Neuron (in vitro differentiated cells): ENCODE measurements around the gene FAM83G.

Experiments used
- H2AFZ ChIP-seq: one replicate; pipeline ENCODE4 v1.6.1; 2013; ENCODE audit warnings: low read depth, mild to moderate bottlenecking, inconsistent platforms, low read length, moderate library complexity
- H3K27me3 ChIP-seq: one replicate; pipeline ENCODE4 v1.6.1; 2013; ENCODE audit warnings: low read length; ENCODE audit not compliant: insufficient read depth
- H3K36me3 ChIP-seq: one replicate; pipeline ENCODE4 v1.6.1; 2013; ENCODE audit warnings: low read length; ENCODE audit not compliant: insufficient read depth
- H3K4me1 ChIP-seq: one replicate; pipeline ENCODE4 v1.6.1; 2013; ENCODE audit warnings: low read length; ENCODE audit not compliant: insufficient read depth
- H3K4me3 ChIP-seq: 2 replicates; pipeline ENCODE4 v1.5.1; 2013; ENCODE audit warnings: mild to moderate bottlenecking, low read length, moderate library complexity
- H3K9me3 ChIP-seq: one replicate; pipeline ENCODE4 v1.6.1; 2013; ENCODE audit warnings: low read length

FAM83G gene

GRCh38 chr17:18985475-18985874 is 19.1 kb downstream of the FAM83G start:
- H2AFZ ChIP-seq = no peak overlapping the region
- peaks cover 3% of the 10 kb centered on the region for H3K27me3 ChIP-seq
- no peaks in the 10 kb centered on the region for H3K4me1 ChIP-seq
- H3K9me3 ChIP-seq = no peaks in the 10 kb centered on the region
- no peak overlapping the region for H3K4me3 ChIP-seq
- no peaks in the 10 kb centered on the region for H3K36me3 ChIP-seq

DNA sequence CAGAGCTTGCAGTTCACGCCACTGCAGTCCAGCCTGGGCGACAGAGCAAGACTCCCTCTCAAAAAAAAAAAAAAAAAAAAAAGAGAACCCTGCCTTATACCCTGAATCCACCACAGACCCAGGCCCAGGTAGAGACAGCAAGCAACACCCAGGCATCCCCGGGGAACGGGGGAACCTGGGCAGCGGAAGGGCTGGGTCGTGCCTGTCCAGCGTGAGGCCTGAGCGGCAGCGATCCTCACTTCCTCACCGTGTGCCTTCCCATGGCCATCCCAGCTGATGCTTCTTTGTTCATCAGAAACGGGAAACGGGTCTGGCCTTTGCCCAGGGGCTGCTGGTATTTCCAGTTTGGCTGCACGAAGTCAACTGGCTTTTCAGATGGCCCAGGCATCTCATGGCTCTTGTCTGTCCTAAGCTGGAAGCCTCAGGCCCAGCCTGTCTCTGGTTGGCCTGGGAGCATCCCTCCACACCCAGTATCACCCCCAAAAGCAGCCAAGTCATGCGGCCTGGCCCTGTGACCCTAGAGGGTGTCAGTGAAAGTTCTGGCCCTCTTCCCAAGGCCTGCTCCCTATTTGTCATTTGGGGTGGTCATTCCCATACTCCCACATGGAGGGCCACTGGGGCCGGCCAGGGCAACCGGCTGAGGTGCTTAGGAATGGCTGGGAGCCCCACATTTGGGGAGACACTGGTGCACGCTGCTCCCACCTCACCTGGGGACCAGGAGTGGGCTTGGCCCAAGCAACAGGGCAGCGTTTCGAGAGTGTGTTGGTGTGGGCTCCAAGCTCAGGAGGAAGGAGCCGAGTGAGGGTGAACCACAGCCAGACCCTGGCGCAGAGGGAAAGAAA is 20.1 kb downstream of the FAM83G start:
- H3K27me3 ChIP-seq = peaks cover 3% of the 10 kb centered on the region
- no peak overlapping the region for H3K4me3 ChIP-seq
- H2AFZ ChIP-seq = no peak overlapping the region

GRCh38 chr17:18981642-18982424 is 22.7 kb downstream of the FAM83G start:
- no peaks in the 10 kb centered on the region for H3K4me1 ChIP-seq
- no peak overlapping the region for H2AFZ ChIP-seq
- no peaks in the 10 kb centered on the region for H3K36me3 ChIP-seq
- peaks cover 3% of the 10 kb centered on the region for H3K27me3 ChIP-seq
- H3K9me3 ChIP-seq = no peaks in the 10 kb centered on the region
- no peak overlapping the region for H3K4me3 ChIP-seq

More for the DNA sequence above, 20.1 kb downstream of the FAM83G start:
- Histone ChIP-seq H3K9me3 (no peaks in the 10 kb centered on the region), H3K36me3 (no peaks in the 10 kb centered on the region), H3K4me1 (no peaks in the 10 kb centered on the region)

DNA sequence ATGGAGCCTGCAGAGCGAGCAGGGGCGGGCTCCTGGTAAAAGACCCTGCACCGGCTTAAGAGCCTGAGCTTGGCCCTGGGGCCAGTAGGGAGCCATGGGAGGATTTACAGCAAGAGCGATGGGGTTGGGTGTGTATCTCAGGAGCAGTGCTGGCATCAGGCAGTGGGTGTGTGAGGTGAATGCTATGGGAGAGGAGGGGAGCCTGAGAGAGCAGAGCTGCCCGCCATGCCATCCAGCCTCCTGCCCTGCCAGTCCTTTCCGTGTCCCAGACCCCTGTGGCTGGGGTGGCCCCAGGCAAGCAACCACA is 23.3 kb downstream of the FAM83G start:
- Histone ChIP-seq H3K36me3 (no peaks in the 10 kb centered on the region), H3K9me3 (no peaks in the 10 kb centered on the region), H3K4me1 (no peaks in the 10 kb centered on the region), H2AFZ (no peak overlapping the region), H3K4me3 (no peak overlapping the region), H3K27me3 (peaks cover 3% of the 10 kb centered on the region)

GRCh38 chr17:18980682-18981334 is 23.8 kb downstream of the FAM83G start:
- no peak overlapping the region for H3K4me3 ChIP-seq
- no peaks in the 10 kb centered on the region for H3K36me3 ChIP-seq
- no peaks in the 10 kb centered on the region for H3K4me1 ChIP-seq
- no peaks in the 10 kb centered on the region for H3K9me3 ChIP-seq
- no peak overlapping the region for H2AFZ ChIP-seq
- peaks cover 3% of the 10 kb centered on the region for H3K27me3 ChIP-seq

- H2AFZ ChIP-seq = no peak overlapping the region
- H3K36me3 ChIP-seq = no peaks in the 10 kb centered on the region
- no peaks in the 10 kb centered on the region for H3K4me1 ChIP-seq
- no peak overlapping the region for H3K4me3 ChIP-seq
- peaks cover 3% of the 10 kb centered on the region for H3K27me3 ChIP-seq
- H3K9me3 ChIP-seq = no peaks in the 10 kb centered on the region
Measured at GRCh38 chr17:18978655-18979054, 25.9 kb downstream of the FAM83G start.

DNA sequence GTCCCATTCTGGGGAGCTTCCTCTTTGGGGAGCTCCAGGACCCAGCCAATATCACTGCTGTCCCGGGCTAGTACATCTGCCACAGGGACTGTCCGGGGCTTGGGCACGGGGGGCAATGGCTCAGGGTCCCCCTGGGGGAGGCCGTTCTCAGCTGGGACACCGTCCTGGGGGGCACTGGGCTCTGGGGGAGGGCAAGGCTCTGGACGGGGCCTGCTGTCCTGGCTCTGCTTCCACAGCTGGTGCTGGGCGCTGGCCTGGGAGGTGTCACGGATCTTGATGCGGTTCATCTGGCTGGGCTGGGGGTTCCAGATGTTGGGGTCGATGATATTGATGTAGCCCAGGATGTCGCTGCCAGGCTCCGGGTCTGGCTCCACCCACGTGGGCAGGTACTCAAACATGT is 26.5 kb downstream of the FAM83G start:
- H2AFZ ChIP-seq = no peak overlapping the region
- no peaks in the 10 kb centered on the region for H3K36me3 ChIP-seq
- peaks cover 3% of the 10 kb centered on the region for H3K27me3 ChIP-seq
- H3K4me3 ChIP-seq = no peak overlapping the region
- H3K9me3 ChIP-seq = no peaks in the 10 kb centered on the region
- H3K4me1 ChIP-seq = no peaks in the 10 kb centered on the region

- no peak overlapping the region for H3K4me3 ChIP-seq
- H2AFZ ChIP-seq = no peak overlapping the region
- H3K4me1 ChIP-seq = no peaks in the 10 kb centered on the region
- H3K27me3 ChIP-seq = peaks cover 3% of the 10 kb centered on the region
- H3K9me3 ChIP-seq = no peaks in the 10 kb centered on the region
- no peaks in the 10 kb centered on the region for H3K36me3 ChIP-seq
Measured at GRCh38 chr17:18977646-18978045, 26.9 kb downstream of the FAM83G start.

GRCh38 chr17:18977021-18977420 is 27.5 kb downstream of the FAM83G start:
- Histone ChIP-seq H3K36me3 (no peaks in the 10 kb centered on the region), H3K9me3 (no peaks in the 10 kb centered on the region), H3K4me1 (no peaks in the 10 kb centered on the region), H3K4me3 (no peak overlapping the region), H3K27me3 (peaks cover 3% of the 10 kb centered on the region), H2AFZ (no peak overlapping the region)

- no peak overlapping the region for H3K4me3 ChIP-seq
- no peaks in the 10 kb centered on the region for H3K9me3 ChIP-seq
- H3K36me3 ChIP-seq = no peaks in the 10 kb centered on the region
- no peak overlapping the region for H2AFZ ChIP-seq
- H3K27me3 ChIP-seq = peaks cover 3% of the 10 kb centered on the region
- no peaks in the 10 kb centered on the region for H3K4me1 ChIP-seq
Measured at GRCh38 chr17:18976201-18976600, 28.4 kb downstream of the FAM83G start.

GRCh38 chr17:18975597-18975996 is 29.0 kb downstream of the FAM83G start:
- Histone ChIP-seq H3K9me3 (no peaks in the 10 kb centered on the region), H2AFZ (no peak overlapping the region), H3K36me3 (no peaks in the 10 kb centered on the region), H3K27me3 (peaks cover 3% of the 10 kb centered on the region), H3K4me3 (no peak overlapping the region), H3K4me1 (no peaks in the 10 kb centered on the region)

DNA sequence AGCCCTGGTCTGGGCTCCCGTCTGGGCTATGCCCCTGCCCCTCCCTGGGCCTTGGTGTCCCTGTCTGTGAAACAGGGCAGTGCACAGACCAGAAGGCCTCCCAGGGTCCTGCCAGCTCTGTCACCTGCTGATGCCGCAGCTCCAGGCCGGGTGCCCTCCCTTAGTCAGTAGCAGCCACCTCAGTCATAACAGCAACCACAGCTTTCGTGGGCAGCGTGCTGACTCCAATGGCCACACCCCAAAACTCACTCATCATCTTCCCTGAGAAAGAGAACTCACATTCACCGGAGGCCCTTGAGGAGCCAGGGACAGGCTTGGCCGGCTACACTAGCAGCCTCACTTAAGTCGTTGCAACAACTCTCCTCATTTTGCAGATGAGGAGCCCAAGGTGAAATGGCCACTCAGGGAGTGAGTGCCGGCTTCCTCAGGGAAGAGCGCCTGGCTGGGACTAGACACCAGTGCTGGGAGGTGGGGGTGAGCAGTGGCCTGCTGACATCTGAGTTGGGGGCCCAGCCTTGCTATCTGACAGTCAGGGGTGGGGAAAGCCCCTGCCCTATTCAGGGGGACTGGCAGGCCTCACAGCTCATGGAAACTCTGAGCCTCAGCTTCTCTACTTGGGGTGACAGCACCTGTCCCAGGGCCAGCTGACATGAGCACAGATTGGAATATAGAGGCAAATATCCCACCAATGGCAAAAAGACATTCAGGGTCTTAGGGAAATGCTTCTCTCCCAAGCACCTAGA is 30.0 kb downstream of the FAM83G start:
- Histone ChIP-seq H3K36me3 (no peaks in the 10 kb centered on the region), H2AFZ (no peak overlapping the region), H3K27me3 (no peaks in the 10 kb centered on the region), H3K9me3 (no peaks in the 10 kb centered on the region), H3K4me1 (no peaks in the 10 kb centered on the region), H3K4me3 (no peak overlapping the region)

DNA sequence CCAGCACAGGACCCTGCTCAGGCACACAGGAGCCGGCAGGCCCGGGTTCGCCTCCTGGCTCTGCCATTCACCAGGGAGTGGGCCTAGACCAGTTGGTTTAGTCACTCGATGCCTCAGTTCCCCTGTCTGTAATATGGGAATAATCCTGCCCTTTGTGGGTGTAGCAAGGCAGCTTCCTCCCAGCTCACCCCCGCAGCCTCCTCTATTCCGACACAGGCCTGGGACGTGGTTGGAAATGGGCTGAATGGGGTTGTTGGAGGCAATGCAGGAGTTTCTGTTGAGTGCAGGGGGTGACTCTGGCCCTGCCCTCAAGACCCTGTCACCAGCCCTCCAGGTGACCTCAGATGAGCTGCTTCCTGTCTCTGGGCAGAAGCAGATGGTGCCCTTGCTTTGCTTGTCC is 32.8 kb downstream of the FAM83G start:
- Histone ChIP-seq H3K4me3 (no peak overlapping the region), H3K36me3 (no peaks in the 10 kb centered on the region), H3K9me3 (no peaks in the 10 kb centered on the region), H3K4me1 (peaks cover 8% of the 10 kb centered on the region), H2AFZ (no peak overlapping the region), H3K27me3 (no peaks in the 10 kb centered on the region)
